NCI-H460 (cell line): ENCODE results near the gene MARK3. TPM values are rescaled to one million over a fixed set of nuclear protein-coding genes. Genes with fewer than 3 reads are reported as not detected.

Experiments
- DNase-seq: peaks from one replicate; pipeline ENCODE4 v3.0.0-alpha.2; 2016; ENCODE audit warnings: low read depth; ENCODE audit errors: extremely low read depth
- total RNA-seq: library from RNA; depleted of rRNA; stranded (reverse); fragments of >200 nt; shearing (Covaris generic); gene quantifications from 2 replicates; pipeline ENCODE4 v1.2.3, GENCODE V29; 2014

MARK3 gene
- total RNA-seq, 1 experiment from 2014 or later, result 80.3 TPM

GRCh38 chr14:103362780-103363179, 22.4 kb upstream of the MARK3 start:
- no peak for DNase-seq

GRCh38 chr14:103366741-103367140, 18.5 kb upstream of the MARK3 start:
- DNase-seq, result no peak

GRCh38 chr14:103367995-103368394, 17.2 kb upstream of the MARK3 start:
- no peak for DNase-seq

GRCh38 chr14:103370087-103370486, 15.1 kb upstream of the MARK3 start:
- no peak for DNase-seq

GRCh38 chr14:103372017-103372416, 13.2 kb upstream of the MARK3 start:
- no peak for DNase-seq

GRCh38 chr14:103372552-103373304, 12.5 kb upstream of the MARK3 start:
- DNase-seq, result peak; percentile 78

GRCh38 chr14:103374121-103374520, 11.1 kb upstream of the MARK3 start:
- no peak for DNase-seq

GRCh38 chr14:103377522-103378037, 7.6 kb upstream of the MARK3 start:
- DNase-seq, result no peak

GRCh38 chr14:103378038-103378854, 7.0 kb upstream of the MARK3 start:
- no peak for DNase-seq

- no peak for DNase-seq
Measured at GRCh38 chr14:103380719-103381377, 4.4 kb upstream of the MARK3 start.

- peak; percentile 30 for DNase-seq
Measured at GRCh38 chr14:103382376-103382775, 2.8 kb upstream of the MARK3 start.

GRCh38 chr14:103384450-103385151, 614 bp upstream of the MARK3 start:
- DNase-seq, result no peak

GRCh38 chr14:103385929-103386712, 906 bp downstream of the MARK3 start:
- no peak for DNase-seq

GRCh38 chr14:103386713-103387329, 1.6 kb downstream of the MARK3 start:
- no peak for DNase-seq

- no peak for DNase-seq
Measured at GRCh38 chr14:103388664-103389063, 3.4 kb downstream of the MARK3 start.

- DNase-seq, result no peak
Measured at GRCh38 chr14:103390605-103391004, 5.4 kb downstream of the MARK3 start.

GRCh38 chr14:103391048-103391447, 5.8 kb downstream of the MARK3 start:
- DNase-seq, result peak; percentile 23

- no peak for DNase-seq
Measured at GRCh38 chr14:103392106-103392505, 6.9 kb downstream of the MARK3 start.

- no peak for DNase-seq
Measured at GRCh38 chr14:103392572-103392971, 7.4 kb downstream of the MARK3 start.
